CD4-positive, alpha-beta T cell treated with Interleukin-12 subunit alpha and Interleukin-12 subunit beta, for 1 hour (primary cell): ENCODE results near the gene MGMT.

ENCODE experiments used
- DNase-seq: peaks from one replicate; pipeline ENCODE4 v3.0.0-alpha.2; 2020

MGMT gene

DNA sequence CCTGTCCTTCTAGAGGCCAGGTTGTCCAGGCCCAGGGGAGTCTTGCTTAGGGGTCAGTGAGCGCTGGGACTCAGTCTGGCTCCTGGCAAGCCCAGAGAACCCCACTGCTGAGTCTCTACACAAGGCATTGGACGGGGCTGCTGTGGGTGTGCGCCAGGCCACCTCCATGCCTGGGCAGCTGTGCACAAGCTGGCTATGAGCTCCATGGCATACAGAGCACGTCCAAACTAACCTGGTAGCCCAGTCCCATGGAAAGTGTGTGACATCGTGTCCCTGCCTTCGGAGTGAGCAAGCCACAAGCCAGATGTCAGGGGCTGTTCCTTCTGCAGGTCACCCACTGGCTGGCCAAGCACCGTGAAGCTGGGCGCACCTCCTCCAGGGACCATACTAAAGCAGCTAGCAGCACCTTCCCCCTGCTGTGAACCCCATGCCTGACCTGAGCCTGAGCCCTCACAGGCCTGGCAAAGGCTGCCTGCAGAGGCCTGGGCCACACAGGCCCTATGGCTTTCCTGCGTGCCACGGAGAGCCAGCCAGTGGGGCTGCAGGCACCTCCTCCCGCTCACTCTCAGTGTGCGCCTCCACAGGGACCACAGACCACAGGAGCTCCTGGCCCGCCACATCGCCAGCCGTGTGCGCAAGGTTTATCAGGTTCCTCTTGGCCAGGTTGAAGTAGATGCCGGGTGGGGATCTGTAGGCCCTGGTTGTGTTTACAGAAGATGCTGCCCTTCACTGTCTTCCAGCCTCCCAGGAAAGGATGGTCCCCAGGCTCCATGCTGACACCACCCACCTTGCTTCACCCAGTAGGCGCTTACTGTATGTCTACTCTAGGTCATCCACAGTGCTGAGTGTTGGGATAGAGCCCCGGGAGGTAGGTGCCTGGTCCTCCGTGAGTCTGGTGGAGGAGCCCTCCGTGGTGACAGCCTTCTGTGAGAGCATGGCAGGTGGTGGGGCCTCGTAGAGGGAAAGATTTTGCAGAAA lies 277.4 kb downstream of the MGMT start:
- no peak for DNase-seq

DNA sequence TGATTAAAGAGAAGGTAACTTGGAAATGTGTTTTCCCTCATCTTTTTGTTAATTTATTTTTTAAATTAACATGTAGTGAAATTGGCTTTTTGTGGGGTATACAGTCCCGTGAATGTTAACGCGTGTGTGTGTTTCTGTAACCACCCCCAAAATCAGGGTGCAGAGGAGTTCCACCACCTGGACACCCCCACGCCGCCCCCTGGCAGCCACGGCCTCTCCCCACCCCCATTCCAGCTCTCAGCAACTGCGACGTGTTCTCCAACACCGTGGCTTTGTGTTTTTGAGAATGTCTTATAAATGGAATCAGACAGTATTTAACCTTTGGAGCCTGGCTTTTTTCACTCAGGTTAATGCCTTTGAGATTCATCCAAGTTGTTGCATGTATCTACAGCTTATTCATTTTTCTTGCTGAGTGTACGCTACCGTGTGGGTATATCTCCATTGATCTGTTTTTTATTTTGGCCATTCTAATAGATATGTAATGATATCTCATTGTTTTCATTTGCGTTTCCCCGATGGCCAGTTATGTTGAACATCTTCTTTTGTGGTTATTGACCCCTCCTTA lies 278.2 kb downstream of the MGMT start:
- DNase-seq, result no peak

DNA sequence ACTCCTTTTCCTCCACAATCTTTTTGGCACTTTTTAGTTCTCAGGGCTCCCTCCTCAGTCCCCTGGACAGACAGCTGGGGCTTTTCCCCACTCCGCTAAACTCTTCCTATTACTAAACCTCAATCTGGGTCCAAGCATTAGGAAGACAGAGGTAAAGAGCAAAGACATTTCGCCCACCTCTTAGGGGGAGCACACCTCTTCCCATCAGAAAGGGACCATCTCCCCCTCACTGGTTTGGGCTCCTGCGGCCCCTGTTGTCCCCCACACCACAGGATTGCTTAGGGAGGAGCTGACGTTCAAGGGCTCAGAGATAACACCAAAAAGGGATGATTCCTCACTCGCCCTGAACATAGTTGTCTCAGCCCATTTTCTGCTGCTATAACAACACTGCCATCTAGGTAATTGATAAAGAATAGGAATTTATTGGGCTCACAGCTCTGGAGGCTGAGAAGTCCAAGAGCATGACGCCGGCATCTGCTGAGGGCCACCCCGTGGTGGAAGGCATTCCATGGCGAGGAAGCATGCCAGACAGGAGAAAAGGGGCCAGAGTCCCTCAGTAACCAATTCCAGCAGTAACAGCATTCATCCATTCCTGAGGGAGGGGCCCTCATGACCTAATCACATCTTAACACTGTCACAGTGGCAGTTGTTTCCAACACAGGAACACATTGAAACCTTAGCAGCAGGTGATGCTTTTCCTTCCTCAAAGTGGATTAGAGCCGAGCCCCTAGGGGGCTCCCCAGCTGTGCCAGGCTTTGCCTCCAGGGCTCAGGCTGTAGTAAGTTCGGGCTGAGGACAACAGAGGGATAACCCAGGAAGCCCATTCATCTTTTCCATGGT lies 287.4 kb downstream of the MGMT start:
- DNase-seq, result no peak

DNA sequence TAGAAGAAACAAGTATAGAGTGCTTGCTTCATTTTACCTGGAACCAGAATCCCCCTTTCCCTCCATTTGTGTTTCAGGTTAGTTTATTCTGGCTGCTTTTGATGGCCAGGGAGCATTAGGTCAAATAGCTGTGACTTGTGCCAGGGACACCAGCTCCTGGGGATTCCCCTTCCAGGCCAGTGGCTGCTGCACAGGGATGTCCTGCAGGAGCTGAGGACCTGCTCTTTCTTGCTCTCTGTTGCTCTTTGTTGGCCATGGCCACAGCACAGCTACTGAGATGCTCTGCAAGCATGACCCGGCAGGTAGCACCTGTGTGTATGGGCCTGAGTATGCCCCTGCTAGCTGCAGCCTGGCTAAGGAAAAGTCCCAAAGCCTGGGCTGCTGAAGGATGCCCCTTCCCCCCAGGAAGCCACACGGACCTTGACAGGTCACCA lies 288.1 kb downstream of the MGMT start:
- DNase-seq, result no peak

DNA sequence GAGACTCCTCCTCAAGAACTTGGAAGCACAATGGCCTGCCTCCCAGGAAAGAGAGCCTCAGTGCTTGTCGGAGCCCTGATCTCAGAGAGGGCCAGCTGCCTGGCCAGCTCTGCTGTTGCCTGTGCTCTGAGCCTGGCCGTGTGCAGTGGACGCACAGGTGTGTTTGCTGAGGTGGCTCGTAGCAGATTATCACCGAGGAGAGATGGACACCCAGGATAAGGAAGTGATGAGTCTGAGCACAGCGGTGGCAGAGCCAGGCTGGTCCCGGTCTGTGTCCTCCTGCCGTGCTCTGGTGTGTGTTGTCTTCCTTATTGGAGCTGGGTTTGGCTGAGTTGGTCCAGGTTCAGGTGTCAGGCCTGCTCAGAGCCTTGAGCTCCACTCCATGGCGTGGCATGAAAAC lies 288.6 kb downstream of the MGMT start:
- no peak for DNase-seq

DNA sequence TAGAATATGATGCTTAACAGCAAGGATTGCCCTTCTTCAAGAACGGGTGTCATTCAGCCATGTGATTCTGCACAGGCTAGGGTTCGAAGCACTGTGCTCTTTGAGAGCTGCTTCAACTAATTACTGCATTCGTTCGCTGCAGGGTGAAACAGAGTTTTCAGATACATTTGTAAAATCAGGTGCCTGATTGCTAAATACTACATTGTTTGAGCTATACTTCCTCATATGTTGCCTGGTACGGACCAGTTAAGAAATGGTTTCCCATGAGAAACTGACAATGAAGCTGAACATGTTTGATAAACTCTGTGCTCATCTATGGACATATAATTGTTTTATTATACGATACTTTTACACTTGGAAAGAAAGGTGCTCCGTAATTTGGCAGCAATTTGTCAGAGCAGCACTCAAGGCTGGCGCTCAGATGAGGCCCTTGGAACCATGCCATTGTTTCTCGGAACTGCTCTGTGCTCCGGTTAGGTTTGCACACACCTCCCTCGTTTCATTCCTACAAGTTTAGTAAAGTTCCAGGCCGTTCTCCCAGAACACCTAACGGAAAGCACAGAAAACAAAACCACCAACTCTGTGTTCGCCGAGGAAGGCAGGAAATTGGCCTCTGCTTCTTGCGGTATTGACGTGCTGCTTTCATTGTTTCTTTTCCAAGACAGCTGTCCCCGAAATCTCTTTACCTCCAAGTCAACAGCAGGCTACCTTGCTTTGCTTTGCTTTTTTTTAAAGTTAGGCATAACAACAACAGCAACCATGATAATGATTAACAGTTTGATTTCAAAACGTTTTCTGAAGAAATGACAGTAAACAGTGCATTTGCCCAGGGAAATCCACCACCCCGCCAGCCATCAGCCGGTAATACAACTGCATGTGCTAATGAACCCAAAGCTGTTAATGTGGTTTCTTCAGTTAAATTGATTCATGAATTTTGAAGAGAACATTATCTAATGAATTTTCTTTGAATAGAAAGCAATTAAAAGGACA lies 290.2 kb downstream of the MGMT start:
- no peak for DNase-seq

DNA sequence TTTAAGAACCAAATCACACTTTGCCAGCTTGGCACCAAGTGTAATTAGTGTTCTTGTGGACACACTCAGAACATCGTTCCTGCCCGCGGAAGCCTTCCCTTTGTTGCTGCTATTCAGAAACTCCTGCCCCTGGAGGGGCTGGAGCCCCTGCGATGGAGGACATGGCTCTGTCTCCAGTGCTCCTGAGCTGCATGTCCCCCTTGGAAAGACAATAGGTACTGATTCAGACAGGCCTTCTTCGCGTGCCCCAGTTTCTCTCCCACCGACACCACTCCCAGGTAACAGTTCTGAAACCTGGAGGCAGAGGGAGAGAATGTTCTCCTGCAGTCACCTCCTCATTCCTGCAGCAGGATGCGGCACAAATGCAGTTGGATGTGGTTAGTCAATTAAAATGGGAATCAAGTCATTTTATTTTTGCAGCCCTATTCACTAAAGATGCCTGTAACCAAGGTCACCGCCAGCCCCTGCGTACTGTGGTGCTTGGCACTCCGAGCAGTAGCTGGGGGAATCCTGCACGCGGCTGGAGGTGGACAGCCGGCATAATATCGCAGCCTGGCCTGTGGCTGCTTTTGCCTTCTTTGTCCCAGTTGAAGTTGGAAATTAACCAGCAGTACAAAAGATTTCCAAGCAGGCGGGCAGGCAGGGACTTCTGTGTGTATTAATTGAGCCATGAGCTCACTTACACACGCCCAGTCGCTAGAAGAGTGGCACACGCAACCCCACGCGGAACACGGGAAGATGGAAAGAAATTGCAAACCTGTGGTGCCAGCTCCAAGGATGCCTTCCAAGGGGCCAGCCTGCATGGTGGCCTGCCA lies 291.4 kb downstream of the MGMT start:
- no peak for DNase-seq

DNA sequence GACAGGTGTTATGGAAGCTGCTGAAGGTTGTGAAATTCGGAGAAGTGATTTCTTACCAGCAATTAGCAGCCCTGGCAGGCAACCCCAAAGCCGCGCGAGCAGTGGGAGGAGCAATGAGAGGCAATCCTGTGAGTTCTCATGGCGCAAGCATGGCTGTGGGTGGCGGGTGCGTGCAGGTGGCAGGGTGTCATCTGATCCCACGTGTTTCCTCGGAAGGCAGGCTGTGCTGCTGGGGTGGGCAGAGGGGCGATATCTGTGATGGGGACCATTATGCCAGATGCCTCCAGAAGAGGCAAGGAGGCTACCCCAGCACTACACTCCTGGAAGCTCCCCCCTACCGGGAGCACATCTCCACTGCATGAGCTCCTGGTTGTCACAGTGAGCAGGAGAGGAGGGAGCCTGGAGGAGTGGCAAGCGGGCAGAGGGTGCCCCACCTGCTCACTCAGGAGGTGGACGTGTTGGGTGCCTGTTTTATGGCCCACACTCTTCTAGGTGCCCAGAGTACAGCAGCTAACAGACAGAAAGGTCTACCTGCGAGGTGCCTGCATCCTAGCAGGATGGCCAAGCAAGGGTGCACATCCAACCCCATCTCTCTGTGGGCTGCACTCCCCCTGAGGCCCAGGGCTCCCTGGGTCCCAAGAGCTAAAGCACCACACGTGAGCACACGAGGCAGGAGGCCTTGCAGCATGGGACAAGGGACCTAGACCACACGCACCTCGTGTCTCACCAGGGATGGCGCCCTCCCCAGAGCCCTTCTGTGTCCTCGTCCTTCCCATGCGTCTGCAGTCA lies 292.4 kb downstream of the MGMT start:
- no peak for DNase-seq

DNA sequence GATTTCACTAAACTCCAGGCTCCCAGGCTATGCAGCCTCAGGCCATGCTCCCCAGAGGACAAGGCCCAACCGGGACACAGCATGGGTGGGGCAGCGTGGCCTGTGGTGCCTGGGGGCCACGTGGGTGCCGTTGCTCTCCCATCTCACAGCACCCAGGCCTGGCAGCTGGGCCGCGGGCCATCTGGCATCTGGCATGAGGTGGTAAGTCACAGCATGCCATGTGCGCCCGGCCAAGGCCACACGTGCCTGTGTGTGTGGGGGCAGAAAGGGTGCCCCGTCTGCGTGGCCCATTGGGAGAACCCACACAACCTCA lies 292.9 kb downstream of the MGMT start:
- DNase-seq, result no peak

DNA sequence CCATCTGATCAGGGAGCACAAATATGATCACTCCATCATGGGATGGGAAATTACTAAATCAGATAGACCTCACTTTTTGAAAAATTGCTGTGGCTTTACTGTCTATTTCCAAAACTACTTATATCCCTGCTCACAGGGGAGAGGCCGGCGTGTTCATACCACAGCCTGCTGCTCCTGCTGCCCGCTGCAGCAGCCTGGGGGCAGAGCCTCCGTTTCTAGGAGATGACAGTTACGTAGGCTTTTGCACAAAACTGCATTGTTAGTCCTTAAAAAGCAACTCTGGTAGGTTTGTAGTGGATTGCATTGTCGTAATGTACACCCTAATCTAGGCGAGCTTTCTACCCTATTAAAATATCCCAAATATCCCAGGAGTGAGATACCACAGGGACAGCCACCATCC lies 293.4 kb downstream of the MGMT start:
- no peak for DNase-seq

DNA sequence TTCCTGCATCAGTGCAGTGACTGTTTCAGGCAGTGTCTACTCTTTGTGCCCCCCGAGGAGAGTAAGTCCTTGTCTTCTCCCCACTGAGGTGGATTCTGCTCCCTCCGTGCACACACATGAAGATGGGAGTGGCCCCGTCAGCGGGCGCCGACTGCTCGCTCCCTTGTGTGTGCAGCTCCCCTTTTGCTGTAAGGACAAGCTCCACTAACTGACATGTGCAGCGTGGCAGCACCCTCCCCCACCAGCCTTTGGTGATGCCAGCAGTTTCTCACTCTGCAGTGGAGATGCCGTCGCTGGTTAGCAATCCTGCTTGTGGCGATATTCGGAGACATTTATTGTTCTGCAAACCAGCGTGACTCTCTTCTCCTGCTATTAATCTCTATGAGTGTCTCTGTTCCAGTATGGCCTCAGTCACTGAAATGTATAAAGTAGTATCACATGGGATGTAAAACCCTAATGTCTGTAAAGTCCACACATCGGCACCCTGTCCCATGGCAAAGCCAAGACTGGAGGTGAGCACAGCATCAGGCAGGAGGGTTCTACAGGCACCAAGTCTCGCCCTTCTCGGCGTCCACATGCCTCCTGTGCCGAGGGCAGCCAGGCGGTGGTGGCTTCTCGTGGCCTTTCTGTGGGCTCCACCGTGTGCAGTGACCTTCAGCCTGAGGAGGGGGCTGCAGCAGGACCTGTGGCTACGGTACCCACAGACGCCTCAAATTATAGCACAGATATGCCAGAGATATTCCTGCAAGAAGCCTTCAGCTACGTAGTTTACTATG lies 294.3 kb downstream of the MGMT start:
- DNase-seq, result no peak

DNA sequence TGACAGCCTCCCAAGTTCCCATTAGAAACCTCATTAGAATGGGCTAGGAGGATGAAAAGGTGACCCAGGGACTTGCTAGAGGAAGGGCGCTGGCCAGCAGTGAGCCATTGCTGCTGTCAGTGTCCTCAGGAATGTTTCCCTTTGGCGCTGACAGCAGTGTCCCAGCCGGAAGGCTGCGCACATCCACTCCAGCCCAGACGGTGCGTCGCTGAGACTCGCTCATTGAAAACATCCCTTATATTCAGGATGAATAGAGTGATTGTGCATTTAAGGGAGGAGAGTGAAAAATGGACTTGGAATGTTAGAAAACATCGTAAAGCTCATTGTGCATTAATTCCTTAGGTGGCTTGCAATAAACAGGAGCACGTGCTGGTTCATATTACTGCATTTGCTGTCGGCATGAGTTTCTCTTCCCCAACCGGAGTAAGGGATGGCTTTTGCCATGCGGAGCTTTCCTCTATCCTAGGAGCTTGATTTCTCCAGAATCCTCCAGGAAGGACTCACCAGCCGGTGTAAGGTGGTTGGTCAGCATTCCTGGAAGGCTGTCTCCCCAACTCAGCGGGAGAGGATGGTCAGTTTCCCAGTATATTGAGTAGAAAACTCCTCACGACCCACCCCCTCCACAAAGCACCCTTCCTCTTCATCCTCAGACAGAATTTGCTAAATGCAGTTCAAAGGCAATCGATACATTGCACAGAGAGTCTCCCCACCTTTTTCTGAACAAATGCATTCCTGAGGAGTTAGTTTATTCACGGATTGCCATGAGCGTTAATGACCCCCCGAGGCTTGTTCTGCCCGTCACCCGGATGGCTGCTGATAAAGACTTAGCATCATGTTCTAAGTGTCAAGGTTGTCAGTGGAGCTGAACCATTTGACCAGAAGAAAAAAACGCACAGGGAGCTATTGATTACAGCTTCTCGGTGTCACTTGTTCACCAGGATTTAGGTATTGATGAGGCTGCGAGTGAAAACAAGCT lies 295.2 kb downstream of the MGMT start:
- DNase-seq, result no peak

DNA sequence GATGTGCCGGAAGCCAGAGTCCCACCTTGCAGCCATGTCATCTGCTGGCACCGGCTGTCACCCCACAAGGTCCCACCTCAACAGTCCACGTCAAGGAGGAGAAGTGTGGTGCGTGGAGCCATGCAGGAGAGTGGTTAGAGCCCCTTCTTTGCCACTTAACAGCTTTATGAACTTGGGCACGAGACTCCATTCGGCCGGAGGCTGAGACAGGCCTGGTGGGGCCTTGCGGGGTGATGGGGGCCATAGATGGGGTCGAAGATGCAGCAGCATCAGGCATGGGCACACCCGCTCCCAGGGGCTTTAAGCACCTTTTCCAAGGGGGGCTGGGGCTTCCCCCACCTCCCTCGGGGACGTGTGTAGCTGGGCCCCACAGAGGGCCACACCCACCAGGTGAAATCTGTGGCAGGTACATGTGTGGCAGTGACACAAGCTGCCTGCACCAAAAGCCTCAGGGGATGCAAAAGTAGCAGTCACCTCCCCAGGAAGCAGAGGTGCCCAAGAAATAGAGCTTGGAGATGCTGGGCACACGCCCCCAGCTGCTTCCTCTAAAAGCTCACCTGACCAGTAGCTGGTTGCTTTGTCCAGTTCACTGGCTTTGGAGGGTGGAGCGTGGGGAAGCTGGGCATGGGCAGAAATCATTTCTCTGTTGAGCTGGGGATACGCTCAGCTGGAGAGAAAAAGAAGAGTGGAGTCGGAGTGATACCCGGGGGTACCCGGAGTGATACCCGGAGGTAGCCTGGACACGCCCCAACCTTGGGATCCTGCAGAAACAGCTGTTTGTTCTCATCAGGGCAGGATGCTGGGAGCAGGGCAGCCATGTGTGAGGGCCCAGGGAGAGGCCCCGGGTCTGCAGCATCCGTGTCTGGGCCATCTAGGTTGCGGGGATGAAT lies 297.2 kb downstream of the MGMT start:
- no peak for DNase-seq

DNA sequence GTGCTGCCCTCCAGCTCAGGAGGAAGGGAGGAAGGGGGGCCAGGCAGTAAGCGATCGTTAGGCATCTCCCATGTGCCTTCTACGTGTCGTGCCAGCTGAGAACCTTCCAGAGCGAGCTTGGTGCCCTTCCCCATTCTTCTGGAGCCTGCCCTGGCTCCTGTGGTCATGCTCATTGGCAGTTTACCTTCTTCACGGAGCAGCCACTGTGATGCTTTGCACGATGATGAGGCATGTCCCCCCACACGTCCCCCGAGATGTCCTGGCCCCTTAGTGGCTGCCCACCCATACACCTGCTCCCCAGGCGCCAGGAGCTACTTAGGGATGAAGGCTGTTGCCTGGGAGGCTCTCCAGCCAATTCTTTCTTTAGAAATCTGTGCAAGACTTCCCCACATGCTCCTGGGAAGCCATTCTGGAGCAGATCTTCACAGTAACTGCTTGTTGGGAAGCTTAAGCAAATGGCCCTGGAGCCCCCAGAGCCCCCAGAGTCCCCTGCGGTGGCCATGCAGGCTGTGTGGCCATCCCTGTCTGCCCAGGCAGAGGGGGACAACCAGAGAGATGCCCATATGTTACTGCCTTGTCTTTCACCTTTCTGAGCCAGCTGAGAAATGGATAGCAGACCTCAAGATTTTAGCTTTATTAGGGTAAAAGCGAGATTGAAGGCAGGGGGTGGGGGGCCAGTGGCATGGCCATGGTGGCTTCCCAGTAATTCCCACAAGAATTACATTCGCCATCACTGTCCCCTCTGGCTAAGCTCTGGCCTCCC lies 298.0 kb downstream of the MGMT start:
- DNase-seq, result no peak

DNA sequence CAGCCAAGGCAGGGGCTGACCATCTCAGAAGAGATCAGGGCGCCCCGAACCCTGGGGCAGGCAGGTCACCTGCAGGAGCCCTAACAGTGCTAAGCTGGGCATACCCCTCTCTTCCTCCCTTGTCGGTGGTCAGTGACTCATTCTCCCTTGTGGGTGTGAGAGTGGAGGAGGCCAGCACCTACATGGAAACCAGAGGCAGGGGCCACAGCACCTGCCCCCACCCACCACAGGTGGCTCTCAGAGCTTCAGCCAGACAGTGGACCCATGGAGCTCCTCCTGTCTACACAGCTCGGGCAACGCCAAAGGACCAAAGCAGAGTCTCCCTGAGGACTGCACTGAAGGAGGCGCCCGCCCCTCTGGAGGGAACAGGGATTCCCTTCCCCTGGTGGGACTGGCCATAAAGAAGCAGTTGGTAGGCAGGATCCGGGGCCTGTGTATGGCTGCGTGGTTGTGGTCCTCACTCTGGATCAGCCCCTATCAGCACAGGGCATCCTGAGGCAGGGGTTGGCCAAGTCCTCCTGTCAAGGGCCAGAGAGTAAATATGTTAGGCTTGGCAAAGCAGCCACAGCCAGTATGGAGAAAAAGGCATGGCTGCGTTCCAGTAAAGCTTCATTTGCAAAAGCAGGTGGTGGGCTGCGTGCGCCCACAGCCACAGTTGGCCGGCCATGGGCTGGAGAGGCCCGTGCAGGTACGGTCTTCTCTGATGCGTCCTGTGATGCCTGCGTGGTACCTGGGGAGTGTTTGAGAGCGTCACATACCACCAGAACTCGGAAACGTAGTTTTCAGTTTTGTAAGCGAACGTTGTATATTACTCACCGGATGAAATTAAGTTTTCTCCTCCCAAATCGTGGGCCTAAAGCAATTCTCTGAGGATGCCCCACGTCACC lies 298.9 kb downstream of the MGMT start:
- no peak for DNase-seq
